ENCODE results near the gene MVP.
"Not testable (repeated sequence)": the region's sequence is repeated elsewhere in the genome, so short reads cannot be mapped to it uniquely, and the experiment has no call there.

DNA sequence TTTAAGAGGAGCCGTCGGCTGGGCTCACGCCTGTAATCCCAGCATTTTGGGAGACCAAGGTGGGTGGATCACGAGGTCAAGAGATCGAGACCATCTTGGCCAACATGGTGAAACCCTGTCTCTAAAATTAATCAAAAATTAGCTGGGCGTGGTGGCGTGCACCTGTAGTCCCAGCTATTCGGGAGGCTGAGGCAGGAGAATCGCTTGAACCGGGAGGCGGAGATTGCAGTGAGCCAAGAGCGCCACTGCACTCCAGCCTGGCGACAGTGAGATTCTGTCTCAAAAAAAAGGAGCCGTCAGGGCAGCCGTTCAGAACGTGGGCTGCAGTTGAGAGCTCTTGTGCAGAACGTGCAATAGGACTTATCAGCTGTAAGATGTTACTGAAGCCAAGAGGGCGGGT lies 27.1 kb upstream of the MVP start:
- TF ChIP-seq, protein P1, sequence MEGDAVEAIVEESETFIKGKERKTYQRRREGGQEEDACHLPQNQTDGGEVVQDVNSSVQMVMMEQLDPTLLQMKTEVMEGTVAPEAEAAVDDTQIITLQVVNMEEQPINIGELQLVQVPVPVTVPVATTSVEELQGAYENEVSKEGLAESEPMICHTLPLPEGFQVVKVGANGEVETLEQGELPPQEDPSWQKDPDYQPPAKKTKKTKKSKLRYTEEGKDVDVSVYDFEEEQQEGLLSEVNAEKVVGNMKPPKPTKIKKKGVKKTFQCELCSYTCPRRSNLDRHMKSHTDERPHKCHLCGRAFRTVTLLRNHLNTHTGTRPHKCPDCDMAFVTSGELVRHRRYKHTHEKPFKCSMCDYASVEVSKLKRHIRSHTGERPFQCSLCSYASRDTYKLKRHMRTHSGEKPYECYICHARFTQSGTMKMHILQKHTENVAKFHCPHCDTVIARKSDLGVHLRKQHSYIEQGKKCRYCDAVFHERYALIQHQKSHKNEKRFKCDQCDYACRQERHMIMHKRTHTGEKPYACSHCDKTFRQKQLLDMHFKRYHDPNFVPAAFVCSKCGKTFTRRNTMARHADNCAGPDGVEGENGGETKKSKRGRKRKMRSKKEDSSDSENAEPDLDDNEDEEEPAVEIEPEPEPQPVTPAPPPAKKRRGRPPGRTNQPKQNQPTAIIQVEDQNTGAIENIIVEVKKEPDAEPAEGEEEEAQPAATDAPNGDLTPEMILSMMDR (conservative IDR thresholded peaks at IDR 0.05; ENCODE audit: low read depth, low read length) = not testable (repeated sequence)
- not testable (repeated sequence) for TF ChIP-seq EZH2 (IDR thresholded peaks at IDR 0.05; ENCODE audit: low read length, unreplicated experiment); EZH2phosphoT487 (IDR thresholded peaks at IDR 0.05; ENCODE audit: borderline replicate concordance, low read length)
